GM13977 (cell line): ENCODE results near the gene TOMM40L.
A peak's percentile ranks its signal among the peaks of the same experiment; 100 is the strongest.

Source experiments
- DNase-seq: peaks from one replicate; pipeline ENCODE4 v3.0.0; 2012; ENCODE audit warnings: low spot score
- CTCF ChIP-seq: IDR thresholded peaks from 2 replicates; pipeline ENCODE4 v1.5.1; 2012; ENCODE audit warnings: mild to moderate bottlenecking, control low read depth; ENCODE audit not compliant: insufficient read depth; ENCODE audit errors: extremely low read depth, missing control alignments
- in situ Hi-C: fragments of 300-500 bp; cut with MboI; formaldehyde crosslinking; loops from one replicate; pipeline ENCODE4 v1.12.0; 2022; ENCODE audit warnings: low sequenced_read_pairs, low pct_unique_long_range_greater_than_20kb, mixed read lengths, inconsistent platforms; ENCODE audit not compliant: unreplicated experiment

TOMM40L gene

GRCh38 chr1:161182214-161182613 is 43.6 kb upstream of the TOMM40L start:
- no peak for DNase-seq
- in situ Hi-C loops = loop anchor here (25.0 kb wide), 1 partner anchor 530 kb away; the partner anchor contains the start of genes FCRLA and FCRLB
- no peak for TF ChIP-seq CTCF

GRCh38 chr1:161185282-161185682 is 40.6 kb upstream of the TOMM40L start:
- in situ Hi-C loops = loop anchor here (25.0 kb wide), 1 partner anchor 527 kb away; the partner anchor contains the start of genes FCRLA and FCRLB
- no peak for TF ChIP-seq CTCF
- DNase-seq = peak; percentile 88

GRCh38 chr1:161185732-161186311 is 40.0 kb upstream of the TOMM40L start:
- DNase-seq = no peak
- in situ Hi-C loops = loop anchor here (25.0 kb wide), 1 partner anchor 526 kb away; the partner anchor contains the start of genes FCRLA and FCRLB
- no peak for TF ChIP-seq CTCF

GRCh38 chr1:161187311-161187710 is 38.5 kb upstream of the TOMM40L start:
- no peak for DNase-seq
- TF ChIP-seq CTCF = no peak
- in situ Hi-C loops = loop anchor here (25.0 kb wide), 1 partner anchor 525 kb away; the partner anchor contains the start of genes FCRLA and FCRLB

- in situ Hi-C loops = loop anchor here (25.0 kb wide), 1 partner anchor 524 kb away; the partner anchor contains the start of genes FCRLA and FCRLB
- TF ChIP-seq CTCF = no peak
These were observed 37.5 kb upstream of the TOMM40L start for GRCh38 chr1:161188381-161188780.

GRCh38 chr1:161189036-161189435 is 36.8 kb upstream of the TOMM40L start:
- no peak for DNase-seq
- in situ Hi-C loops = loop anchor here (25.0 kb wide), 1 partner anchor 523 kb away; the partner anchor contains the start of genes FCRLA and FCRLB
- no peak for TF ChIP-seq CTCF

More at GRCh38 chr1:161188381-161188780, 37.5 kb upstream of the TOMM40L start:
- DNase-seq = no peak
